Gastroesophageal sphincter (tissue), 3 donors: ENCODE measurements around the gene KASH5.
"Not testable (repeated sequence)": the region's sequence is repeated elsewhere in the genome, so short reads cannot be mapped to it uniquely, and the experiment has no call there.

Experiments used
- EP300 ChIP-seq: sonication (generic); formaldehyde crosslinking; IDR thresholded peaks from one replicate; pipeline ENCODE4 v1.6.1; 2017; ENCODE audit warnings: antibody characterized with exemption, mild to moderate bottlenecking
- POLR2A ChIP-seq, 2 donors: fragments of 450-650 bp; IDR thresholded peaks; one replicate each; pipeline ENCODE4 v1.6.1; 2017; ENCODE audit warnings: antibody characterized with exemption in 2 of 2, mild to moderate bottlenecking in 2 of 2, moderate library complexity in 1 of 2
- POLR2AphosphoS5 ChIP-seq: sonication (generic); formaldehyde crosslinking; IDR thresholded peaks from one replicate; pipeline ENCODE4 v1.6.1; 2017; ENCODE audit warnings: antibody characterized with exemption
- TF ChIP-seq, protein P1 (sequence below), 4 experiments: fragments of 200-600 bp in 2 of 4; fragments of 450-650 bp in 2 of 4; sonication (generic) in 1 of 4; IDR thresholded peaks; one replicate each; pipeline ENCODE4 v1.5.1; 2017 to 2019; ENCODE audit warnings: antibody characterized with exemption in 4 of 4, mild to moderate bottlenecking in 2 of 4, moderate library complexity in 2 of 4

DNA sequence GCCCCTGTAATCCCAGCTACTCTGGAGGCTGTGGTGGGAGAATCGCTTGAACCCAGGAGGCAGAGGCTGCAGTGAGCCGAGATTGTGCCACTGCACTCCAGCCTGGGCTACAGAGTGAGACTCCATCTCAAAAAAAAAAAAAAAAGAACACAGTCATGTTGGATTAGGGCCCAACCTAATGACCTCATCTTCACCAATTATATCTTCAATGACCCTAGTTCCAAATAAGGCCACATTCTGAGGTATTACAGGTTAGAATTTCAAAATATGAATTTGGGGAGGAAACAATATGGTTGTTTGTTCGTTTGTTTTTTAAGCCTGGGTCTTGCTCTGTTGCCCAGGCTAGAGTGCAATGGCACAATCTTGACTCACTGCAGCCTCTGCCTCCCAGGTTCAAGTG lies 14.9 kb upstream of the KASH5 start:
- TF ChIP-seq POLR2A (IDR thresholded peaks at IDR 0.05); POLR2AphosphoS5; EP300: not testable (repeated sequence)
- TF ChIP-seq, protein P1, sequence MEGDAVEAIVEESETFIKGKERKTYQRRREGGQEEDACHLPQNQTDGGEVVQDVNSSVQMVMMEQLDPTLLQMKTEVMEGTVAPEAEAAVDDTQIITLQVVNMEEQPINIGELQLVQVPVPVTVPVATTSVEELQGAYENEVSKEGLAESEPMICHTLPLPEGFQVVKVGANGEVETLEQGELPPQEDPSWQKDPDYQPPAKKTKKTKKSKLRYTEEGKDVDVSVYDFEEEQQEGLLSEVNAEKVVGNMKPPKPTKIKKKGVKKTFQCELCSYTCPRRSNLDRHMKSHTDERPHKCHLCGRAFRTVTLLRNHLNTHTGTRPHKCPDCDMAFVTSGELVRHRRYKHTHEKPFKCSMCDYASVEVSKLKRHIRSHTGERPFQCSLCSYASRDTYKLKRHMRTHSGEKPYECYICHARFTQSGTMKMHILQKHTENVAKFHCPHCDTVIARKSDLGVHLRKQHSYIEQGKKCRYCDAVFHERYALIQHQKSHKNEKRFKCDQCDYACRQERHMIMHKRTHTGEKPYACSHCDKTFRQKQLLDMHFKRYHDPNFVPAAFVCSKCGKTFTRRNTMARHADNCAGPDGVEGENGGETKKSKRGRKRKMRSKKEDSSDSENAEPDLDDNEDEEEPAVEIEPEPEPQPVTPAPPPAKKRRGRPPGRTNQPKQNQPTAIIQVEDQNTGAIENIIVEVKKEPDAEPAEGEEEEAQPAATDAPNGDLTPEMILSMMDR (IDR thresholded peaks at IDR 0.05): not testable (repeated sequence)
